Stomach (tissue), 4 donors: ENCODE data around the gene MAPKAPK5.

Experiments used
- CTCF ChIP-seq, 7 experiments: fragments of 450-650 bp in 4 of 7; fragments of 200-600 bp in 3 of 7; sonication (generic) in 3 of 7; IDR thresholded peaks; one replicate each; pipeline ENCODE4 v1.5.1; 2016 to 2019; ENCODE audit warnings: antibody characterized with exemption in 7 of 7, control low read depth in 2 of 7, mild to moderate bottlenecking in 1 of 7
- POLR2A ChIP-seq, 4 donors: fragments of 450-650 bp; IDR thresholded peaks; one replicate each; pipeline ENCODE4 v1.6.1; 2016; ENCODE audit warnings: antibody characterized with exemption in 4 of 4, control low read depth in 2 of 4, mild to moderate bottlenecking in 1 of 4, moderate library complexity in 1 of 4
- POLR2AphosphoS5 ChIP-seq, 3 donors: sonication (generic); formaldehyde crosslinking; IDR thresholded peaks; one replicate each; pipeline ENCODE4 v1.6.1; 2016; ENCODE audit warnings: antibody characterized with exemption in 3 of 3

DNA sequence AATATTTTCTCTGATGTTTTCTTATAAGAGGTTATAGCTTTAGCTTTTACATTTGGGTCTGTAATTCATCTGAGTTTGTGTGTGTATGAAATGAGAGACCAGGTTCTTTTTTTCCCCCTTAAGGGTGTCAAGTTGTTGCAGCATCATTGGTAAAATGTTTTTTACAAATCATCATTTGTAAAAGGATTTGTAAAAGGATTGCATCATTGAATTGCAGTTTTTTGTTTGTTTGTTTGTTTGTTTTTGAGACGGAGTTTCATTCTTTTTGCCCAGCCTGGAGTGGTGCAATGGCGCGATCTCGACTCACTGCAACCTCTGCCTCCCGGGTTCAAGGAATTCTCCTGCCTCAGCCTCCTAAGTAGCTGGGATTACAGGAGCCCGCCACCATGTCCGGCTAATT lies 31.1 kb downstream of the MAPKAPK5 start:
- TF ChIP-seq CTCF (IDR thresholded peaks at IDR 0.05) (no peak), POLR2A (IDR thresholded peaks at IDR 0.05) (no peak), POLR2AphosphoS5 (IDR thresholded peaks at IDR 0.05) (no peak)
